OCI-LY1 (cell line): ENCODE measurements around the gene HBM.

Experiments used
- H2AFZ ChIP-seq: fragments of 200-600 bp; sonication (generic), shearing (Covaris generic); 2 replicates; pipeline ENCODE4 v1.6.0; 2014; ENCODE audit warnings: antibody characterized with exemption, mild to moderate bottlenecking, low read length
- H3F3A ChIP-seq: fragments of 200-600 bp; sonication (generic), shearing (Covaris generic); 2 replicates; pipeline ENCODE4 v1.6.0; 2014; ENCODE audit warnings: mild to moderate bottlenecking, antibody characterized with exemption, low read length, moderate library complexity; ENCODE audit not compliant: insufficient read depth
- H3K27ac ChIP-seq: fragments of 200-600 bp; sonication (generic); 2 replicates; pipeline ENCODE4 v1.5.1; 2014; ENCODE audit warnings: low read length, mixed run types, mild to moderate bottlenecking, low read depth; ENCODE audit not compliant: poor library complexity, severe bottlenecking
- H3K27me3 ChIP-seq: fragments of 200-600 bp; sonication (generic); 2 replicates; pipeline ENCODE4 v1.6.0; 2014; ENCODE audit warnings: antibody characterized with exemption, mild to moderate bottlenecking, low read length, moderate library complexity; ENCODE audit not compliant: insufficient read depth
- H3K36me3 ChIP-seq: fragments of 200-600 bp; sonication (generic); 2 replicates; pipeline ENCODE4 v1.6.1; 2014; ENCODE audit warnings: mild to moderate bottlenecking, antibody characterized with exemption, low read length, moderate library complexity, mixed read lengths; ENCODE audit not compliant: insufficient read depth
- H3K4me1 ChIP-seq: fragments of 200-600 bp; sonication (generic); 2 replicates; pipeline ENCODE4 v1.5.1; 2014; ENCODE audit warnings: mild to moderate bottlenecking, low read length, moderate library complexity; ENCODE audit not compliant: insufficient read depth, severe bottlenecking
- H3K4me2 ChIP-seq: fragments of 200-600 bp; sonication (generic), shearing (Covaris generic); 2 replicates; pipeline ENCODE4 v1.6.1; 2014; ENCODE audit warnings: low read length
- H3K4me3 ChIP-seq: fragments of 200-600 bp; sonication (generic); 2 replicates; pipeline ENCODE4 v1.5.1; 2014; ENCODE audit warnings: low read length, low read depth, mild to moderate bottlenecking, mixed read lengths; ENCODE audit not compliant: poor library complexity, severe bottlenecking
- H3K79me2 ChIP-seq: fragments of 200-600 bp; shearing (Covaris generic); 2 replicates; pipeline ENCODE4 v1.6.1; 2016; ENCODE audit warnings: mixed run types, low read length, mixed read lengths; ENCODE audit not compliant: insufficient read depth
- H3K9ac ChIP-seq: fragments of 200-600 bp; sonication (generic), shearing (Covaris generic); 2 replicates; pipeline ENCODE4 v1.6.1; 2014; ENCODE audit warnings: mild to moderate bottlenecking, low read length, mixed read lengths
- H3K9me2 ChIP-seq: fragments of 200-600 bp; sonication (generic), shearing (Covaris generic); 2 replicates; pipeline ENCODE4 v1.6.1; 2014; ENCODE audit warnings: low read depth, mild to moderate bottlenecking, low read length, mixed read lengths
- H3K9me3 ChIP-seq: fragments of 200-600 bp; shearing (Covaris generic); 2 replicates; pipeline ENCODE4 v1.6.1; 2014; ENCODE audit warnings: low read length, mixed read lengths
- H4K20me1 ChIP-seq: fragments of 200-600 bp; sonication (generic), shearing (Covaris generic); 2 replicates; pipeline ENCODE4 v1.6.0; 2016; ENCODE audit warnings: mild to moderate bottlenecking, low read length; ENCODE audit not compliant: insufficient read depth
- CTCF ChIP-seq: fragments of 200-600 bp; sonication (generic), shearing (Covaris generic); IDR thresholded peaks from 2 replicates; pipeline ENCODE4 v1.5.1; 2017; ENCODE audit warnings: mild to moderate bottlenecking, antibody characterized with exemption, low read length, moderate library complexity, mixed read lengths
- EZH2 ChIP-seq: fragments of 200-600 bp; sonication (generic), shearing (Covaris generic); IDR thresholded peaks from 2 replicates; pipeline ENCODE4 v1.8.0; 2017; ENCODE audit warnings: borderline replicate concordance, mixed run types, mild to moderate bottlenecking, antibody characterized with exemption, low read length, moderate library complexity, mixed read lengths

Gene HBM

GRCh38 chr16:129075-129474 lies 36.7 kb upstream of the HBM start:
- no peaks in the 10 kb centered on the region for H3K79me2 ChIP-seq

GRCh38 chr16:130533-131173 lies 35.1 kb upstream of the HBM start:
- peaks cover 1% of the 10 kb centered on the region for H3K79me2 ChIP-seq
- TF ChIP-seq CTCF (no peak), EZH2 (no peak)
- no peaks in the 10 kb centered on the region for H4K20me1 ChIP-seq

More at GRCh38 chr16:129075-129474, 36.7 kb upstream of the HBM start:
- H2AFZ ChIP-seq, result no peak overlapping the region
- H3K27ac ChIP-seq, result no peak overlapping the region
- H3K4me1 ChIP-seq, result peaks cover 5% of the 10 kb centered on the region
- no peaks in the 10 kb centered on the region for H3F3A ChIP-seq
- no peaks in the 10 kb centered on the region for H3K27me3 ChIP-seq
- H3K9ac ChIP-seq, result no peak overlapping the region
- no peak overlapping the region for H3K4me3 ChIP-seq
- H3K36me3 ChIP-seq, result no peaks in the 10 kb centered on the region
- H3K9me2 ChIP-seq, result no peaks in the 10 kb centered on the region
- no peaks in the 10 kb centered on the region for H4K20me1 ChIP-seq
- TF ChIP-seq CTCF, result no peak
- no peak for TF ChIP-seq EZH2
- no peak overlapping the region for H3K4me2 ChIP-seq
- H3K9me3 ChIP-seq, result no peaks in the 10 kb centered on the region

GRCh38 chr16:132120-132519 lies 33.7 kb upstream of the HBM start:
- Histone ChIP-seq H3K4me1 (peaks cover 6% of the 10 kb centered on the region), H3K9ac (no peak overlapping the region), H3K36me3 (no peaks in the 10 kb centered on the region), H3K9me2 (no peaks in the 10 kb centered on the region), H3K79me2 (peaks cover 7% of the 10 kb centered on the region), H2AFZ (no peak overlapping the region), H3F3A (no peaks in the 10 kb centered on the region), H3K27me3 (no peaks in the 10 kb centered on the region), H3K9me3 (no peaks in the 10 kb centered on the region), H4K20me1 (no peaks in the 10 kb centered on the region), H3K27ac (no peak overlapping the region), H3K4me2 (no peak overlapping the region), H3K4me3 (no peak overlapping the region)
- TF ChIP-seq CTCF (no peak), EZH2 (no peak)

More at GRCh38 chr16:130533-131173, 35.1 kb upstream of the HBM start:
- Histone ChIP-seq H3K4me3 (no peak overlapping the region), H3K4me2 (no peak overlapping the region), H3K9ac (no peak overlapping the region), H3F3A (no peaks in the 10 kb centered on the region), H3K9me2 (no peaks in the 10 kb centered on the region), H3K4me1 (peaks cover 5% of the 10 kb centered on the region), H3K27me3 (no peaks in the 10 kb centered on the region), H3K36me3 (no peaks in the 10 kb centered on the region), H2AFZ (no peak overlapping the region), H3K27ac (no peak overlapping the region), H3K9me3 (no peaks in the 10 kb centered on the region)
